H1 (cell line): Measurements from ENCODE around the gene TXLNG. TPM values are rescaled to one million over a fixed set of nuclear protein-coding genes. Genes with fewer than 3 reads are reported as not detected.

Source experiments
- CTCF ChIA-PET: fragments of 300-600 bp; sonication (Branson Sonifier 250); formaldehyde crosslinking; loops from one replicate; lab custom pipeline; 2021; ENCODE audit not compliant: partially characterized antibody; lab: Charles Lee
- POLR2A ChIA-PET: fragments of 300-600 bp; sonication (Branson Sonifier 250); formaldehyde crosslinking; loops from one replicate; lab custom pipeline; 2021; ENCODE audit warnings: inconsistent platforms; ENCODE audit not compliant: partially characterized antibody; lab: Charles Lee
- DNase-seq, 2 experiments: peaks; one replicate each; pipeline versions ENCODE4 v3.0.0 to v3.0.0-alpha.2; 2010 to 2022; ENCODE audit warnings: low spot score in 2 of 2, low read depth in 1 of 2, mixed read lengths in 1 of 2
- FAIRE-seq: peaks from 2 replicates; lab custom pipeline; 2011; peaks lifted over from hg19 to GRCh38; lab: Jason Lieb, UNC
- H2AFZ ChIP-seq: 2 replicates; pipeline ENCODE4 v1.8.1; 2012; ENCODE audit warnings: low read length, inconsistent platforms
- H2AK5ac ChIP-seq: 2 replicates; pipeline ENCODE4 v1.6.1; 2013; ENCODE audit warnings: low read depth, low read length
- H2BK120ac ChIP-seq: replicated peaks from 2 replicates; pipeline ENCODE3; 2013; ENCODE audit warnings: low read depth, low read length, inconsistent platforms
- H2BK12ac ChIP-seq: 2 replicates; pipeline ENCODE4 v1.6.1; 2013; ENCODE audit warnings: low read depth, low read length
- H2BK15ac ChIP-seq: 2 replicates; pipeline ENCODE4 v1.6.1; 2013; ENCODE audit warnings: low read length
- H2BK20ac ChIP-seq: 2 replicates; pipeline ENCODE4 v1.6.1; 2013; ENCODE audit warnings: low read length
- H2BK5ac ChIP-seq: 2 replicates; pipeline ENCODE4 v1.6.1; 2013; ENCODE audit warnings: low read depth, low read length
- H3K14ac ChIP-seq: 2 replicates; pipeline ENCODE4 v1.6.1; 2013; ENCODE audit warnings: inconsistent platforms; ENCODE audit not compliant: insufficient read length
- H3K18ac ChIP-seq: 2 replicates; pipeline ENCODE4 v1.6.1; 2013; ENCODE audit warnings: low read length; ENCODE audit errors: extremely low read depth
- H3K23ac ChIP-seq: 2 replicates; pipeline ENCODE4 v1.6.1; 2013; ENCODE audit warnings: inconsistent platforms; ENCODE audit not compliant: insufficient read length
- H3K23me2 ChIP-seq: 2 replicates; pipeline ENCODE4 v1.6.1; 2013; ENCODE audit warnings: low read depth, low read length
- H3K27ac ChIP-seq: 2 replicates; pipeline ENCODE4 v1.6.1; 2011; ENCODE audit warnings: low read depth, low read length, inconsistent platforms
- H3K27me3 ChIP-seq, 4 experiments: replicated peaks in 1 of 4; 1 replicate in 1 of 4; 2 replicates in 3 of 4; pipeline versions ENCODE4 v1.6.1 to v1.8.1; 2011 to 2013; ENCODE audit warnings: low read length in 3 of 4, mild to moderate bottlenecking in 3 of 4, inconsistent platforms in 2 of 4, mixed read lengths in 2 of 4, moderate library complexity in 1 of 4; ENCODE audit not compliant: control insufficient read depth in 3 of 4, insufficient read depth in 3 of 4; ENCODE audit errors: extremely low read depth in 1 of 4
- H3K36me3 ChIP-seq, 4 experiments: 2 replicates each; pipeline versions ENCODE4 v1.6.1 to v1.8.1; 2011 to 2013; ENCODE audit warnings: mild to moderate bottlenecking in 4 of 4, low read length in 3 of 4, moderate library complexity in 2 of 4, control low read depth in 1 of 4, inconsistent platforms in 1 of 4; ENCODE audit not compliant: insufficient read depth in 4 of 4, control insufficient read depth in 2 of 4
- H3K4ac ChIP-seq: replicated peaks from 2 replicates; pipeline ENCODE3; 2013; ENCODE audit warnings: low read length, low read depth, mixed read lengths, inconsistent platforms; ENCODE audit not compliant: insufficient read length
- H3K4me1 ChIP-seq, 4 experiments: replicated peaks in 1 of 4; 1 replicate in 1 of 4; 2 replicates in 3 of 4; pipeline versions ENCODE4 v1.6.1 to v1.8.1; 2011 to 2013; ENCODE audit warnings: low read length in 3 of 4, inconsistent platforms in 2 of 4, mixed read lengths in 1 of 4; ENCODE audit not compliant: insufficient read depth in 4 of 4, control insufficient read depth in 3 of 4
- H3K4me2 ChIP-seq, 2 experiments: 2 replicates each; pipeline versions ENCODE4 v1.6.1 to v1.8.1; 2011 to 2013; ENCODE audit warnings: low read depth in 2 of 2, low read length in 2 of 2, control low read depth in 1 of 2, inconsistent platforms in 1 of 2, mild to moderate bottlenecking in 1 of 2; ENCODE audit not compliant: insufficient read depth in 1 of 2
- H3K4me3 ChIP-seq, 4 experiments: fragments of 200-600, 300-600 bp in 1 of 4; sonication (generic), shearing (Covaris generic), sonication (Bioruptor Twin) in 1 of 4; 2 replicates each; pipeline versions ENCODE4 v1.5.1 to v1.8.1; 2011 to 2016; ENCODE audit warnings: low read length in 4 of 4, low read depth in 3 of 4, control low read depth in 2 of 4, inconsistent platforms in 2 of 4, mild to moderate bottlenecking in 2 of 4, mixed read lengths in 1 of 4, moderate library complexity in 1 of 4; ENCODE audit not compliant: insufficient read depth in 2 of 4; ENCODE audit errors: extremely low read depth in 1 of 4
- H3K56ac ChIP-seq: replicated peaks from 2 replicates; pipeline ENCODE3; 2013; ENCODE audit warnings: low read depth, mild to moderate bottlenecking, mixed read lengths, low read length, inconsistent platforms; ENCODE audit not compliant: insufficient read length
- H3K79me1 ChIP-seq: 2 replicates; pipeline ENCODE4 v1.6.1; 2013; ENCODE audit warnings: low read depth, low read length, control low read depth
- H3K79me2 ChIP-seq, 2 experiments: 2 replicates each; pipeline versions ENCODE4 v1.6.1 to v1.8.1; 2012 to 2013; ENCODE audit warnings: low read length in 2 of 2, mild to moderate bottlenecking in 2 of 2, inconsistent platforms in 1 of 2; ENCODE audit not compliant: insufficient read depth in 2 of 2, control insufficient read depth in 1 of 2
- H3K9ac ChIP-seq, 4 experiments: replicated peaks in 1 of 4; 1 replicate in 1 of 4; 2 replicates in 3 of 4; pipeline versions ENCODE4 v1.6.1 to v1.8.1; 2011 to 2013; ENCODE audit warnings: low read depth in 3 of 4, low read length in 3 of 4, control low read depth in 2 of 4, mild to moderate bottlenecking in 2 of 4, moderate library complexity in 2 of 4, inconsistent platforms in 1 of 4; ENCODE audit errors: extremely low read depth in 1 of 4
- H3K9me3 ChIP-seq, 2 experiments: 2 replicates each; pipeline versions ENCODE4 v1.6.1 to v1.8.1; 2012 to 2013; ENCODE audit warnings: mild to moderate bottlenecking in 2 of 2, moderate library complexity in 2 of 2, control low read depth in 1 of 2, inconsistent platforms in 1 of 2, low read depth in 1 of 2, low read length in 1 of 2, mixed read lengths in 1 of 2; ENCODE audit not compliant: insufficient read depth in 2 of 2
- H4K20me1 ChIP-seq, 2 experiments: replicated peaks in 1 of 2; 2 replicates each; pipeline versions ENCODE3 to v1.8.1; 2011 to 2013; ENCODE audit warnings: inconsistent platforms in 2 of 2, low read length in 2 of 2, mild to moderate bottlenecking in 1 of 2; ENCODE audit not compliant: insufficient read depth in 2 of 2, control insufficient read depth in 1 of 2
- H4K5ac ChIP-seq: 2 replicates; pipeline ENCODE4 v1.6.1; 2013; ENCODE audit warnings: low read length, low read depth, mixed read lengths, inconsistent platforms; ENCODE audit not compliant: insufficient read length
- H4K8ac ChIP-seq: 2 replicates; pipeline ENCODE4 v1.8.0; 2013; ENCODE audit warnings: mild to moderate bottlenecking, moderate library complexity, low read length, inconsistent platforms; ENCODE audit not compliant: insufficient read depth; ENCODE audit errors: extremely low read depth
- H4K91ac ChIP-seq: replicated peaks from 2 replicates; pipeline ENCODE3; 2013; ENCODE audit warnings: low read length, mixed read lengths, inconsistent platforms; ENCODE audit not compliant: insufficient read length
- EP300 ChIP-seq, 2 experiments: IDR thresholded peaks; 1 replicate in 1 of 2; 2 replicates in 1 of 2; pipeline ENCODE4 v1.6.1; 2011 to 2012; ENCODE audit warnings: low read depth in 2 of 2, low read length in 2 of 2, mild to moderate bottlenecking in 2 of 2, borderline replicate concordance in 1 of 2, inconsistent platforms in 1 of 2, moderate library complexity in 1 of 2
- FOSL1 ChIP-seq: IDR thresholded peaks from 2 replicates; pipeline ENCODE4 v1.6.1; 2011; ENCODE audit warnings: mild to moderate bottlenecking, low read depth, low read length, moderate library complexity; ENCODE audit not compliant: insufficient read depth
- GTF2F1 ChIP-seq: IDR thresholded peaks from 2 replicates; pipeline ENCODE4 v1.6.1; 2012; ENCODE audit warnings: low read depth, low read length, improper control_type of control experiment, borderline replicate concordance
- KDM1A ChIP-seq: fragments of 200-600, 300-600 bp; sonication (generic); IDR thresholded peaks from 2 replicates; pipeline ENCODE4 v1.7.1; 2016; ENCODE audit warnings: mild to moderate bottlenecking, low read length, borderline replicate concordance
- PHF8 ChIP-seq: fragments of 200-600 bp; sonication (generic); conservative IDR thresholded peaks from 2 replicates; pipeline ENCODE4 v1.7.1; 2012; ENCODE audit warnings: low read depth, mild to moderate bottlenecking, inconsistent platforms, low read length, moderate library complexity
- RXRA ChIP-seq: IDR thresholded peaks from 2 replicates; pipeline ENCODE4 v1.6.1; 2011; ENCODE audit warnings: low read depth, mild to moderate bottlenecking, low read length, moderate library complexity; ENCODE audit not compliant: insufficient read depth
- SIRT6 ChIP-seq: IDR thresholded peaks from one replicate; pipeline ENCODE4 v1.7.1; 2012; ENCODE audit warnings: low read length, inconsistent platforms
- SIX5 ChIP-seq: IDR thresholded peaks from 2 replicates; pipeline ENCODE4 v1.6.1; 2011; ENCODE audit warnings: mild to moderate bottlenecking, low read depth, low read length
- TCF12 ChIP-seq: IDR thresholded peaks from 2 replicates; pipeline ENCODE4 v1.6.1; 2011; ENCODE audit warnings: low read depth, mild to moderate bottlenecking, low read length
- WGBS, 2 experiments: shearing (Covaris generic) in 1 of 2; methylation state at CpG; one replicate each; pipeline versions ENCODE4 v1.1.6 to v1.1.7; 2013 to 2015; ENCODE audit warnings: low lambda C conversion rate in 2 of 2, mixed read lengths in 2 of 2, inconsistent platforms in 1 of 2, low coverage in 1 of 2, missing lambda C conversion rate in 1 of 2; ENCODE audit not compliant: insufficient replicate concordance in 2 of 2, insufficient coverage in 1 of 2, insufficient read length in 1 of 2; ENCODE audit errors: extremely low coverage in 1 of 2, missing lambda C conversion rate in 1 of 2; 5-methylcytosine and 5-hydroxymethylcytosine counted together
- polyA plus RNA-seq, 7 experiments: library from polyadenylated mRNA; depleted of rRNA in 3 of 7; stranded (reverse) in 5 of 7; unstranded in 2 of 7; fragments of >200 nt in 5 of 7; fragments of 200-250 nt in 2 of 7; gene quantifications; 1 replicate in 5 of 7; 2 replicates in 1 of 7; 4 replicates in 1 of 7; pipeline versions ENCODE4 v1.2.1 to v1.2.3, GENCODE V29; 2011 to 2013; ENCODE audit warnings: missing spikeins in 2 of 7, mixed read lengths in 2 of 7
- total RNA-seq: library from RNA; stranded (reverse); fragmentation: NEBNext Ultra II Directional; extraction: Animal tissue kit (Norgen Biotek cat#: 25700); gene quantifications from 2 replicates; pipeline ENCODE4 v1.2.1, GENCODE V29; 2021
- TF ChIP-seq, protein P1 (sequence below): IDR thresholded peaks from 2 replicates; pipeline ENCODE4 v1.6.1; 2012; ENCODE audit warnings: inconsistent platforms
- TF ChIP-seq, protein P2 (sequence below), 3 experiments: IDR thresholded peaks; 1 replicate in 2 of 3; 2 replicates in 1 of 3; pipeline versions ENCODE4 v1.5.1 to v1.6.1; 2011; ENCODE audit warnings: low read length in 3 of 3, mild to moderate bottlenecking in 3 of 3, inconsistent platforms in 2 of 3, low read depth in 1 of 3, moderate library complexity in 1 of 3; ENCODE audit not compliant: insufficient read depth in 1 of 3; ENCODE audit errors: control extremely low read depth in 1 of 3

Gene TXLNG
- total and polyA plus RNA-seq, 2 of the 8 experiments (the other 6 are each of a cell fraction or from before 2014, with no cell fraction given): 32.9 to 42.9 TPM

DNA sequence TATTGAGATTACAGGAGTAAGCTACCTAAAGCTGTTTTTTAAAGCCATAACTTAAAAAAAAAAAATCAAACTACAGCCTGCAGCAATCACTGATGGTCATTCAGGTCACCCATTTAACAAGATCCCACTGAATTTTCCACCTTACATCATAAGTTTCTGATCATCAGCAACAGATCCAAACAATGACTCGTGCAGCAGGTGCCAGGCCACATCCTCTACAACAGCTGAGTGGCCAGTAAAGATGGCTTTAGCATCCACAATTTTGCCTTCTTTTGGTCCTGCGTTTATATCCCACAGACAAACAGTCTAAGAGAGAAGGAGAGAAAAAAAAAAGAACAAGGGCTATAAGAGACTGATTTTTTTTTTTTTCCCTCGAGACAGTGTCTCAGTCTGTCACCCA, 67.3 kb downstream of the TXLNG start:
- 91% methylated on average over 2 of the region's 3 CpGs; no CpG with 5 or more reads in 1 of the 2 experiments for WGBS, 2 experiments
- CTCF ChIA-PET: interaction anchor here (1.6 kb wide), 1 partner anchor 16 kb away, joined by 4 read pairs; no protein-coding TSS in a partner anchor

More for the DNA sequence above, 67.3 kb downstream of the TXLNG start:
- DNase-seq: no peak
- no peak overlapping the region for H3K18ac ChIP-seq
- H3K14ac ChIP-seq: no peak overlapping the region
- FAIRE-seq: no peak
- H3K36me3 ChIP-seq: peaks cover 3 to 71% (median 37%) of the 10 kb centered on the region in 4 experiments; a peak in 7 of 8 replicates
- no peak for TF ChIP-seq KDM1A
- TF ChIP-seq RXRA: no peak
- no peak for TF ChIP-seq SIX5
- TF ChIP-seq, protein P1, sequence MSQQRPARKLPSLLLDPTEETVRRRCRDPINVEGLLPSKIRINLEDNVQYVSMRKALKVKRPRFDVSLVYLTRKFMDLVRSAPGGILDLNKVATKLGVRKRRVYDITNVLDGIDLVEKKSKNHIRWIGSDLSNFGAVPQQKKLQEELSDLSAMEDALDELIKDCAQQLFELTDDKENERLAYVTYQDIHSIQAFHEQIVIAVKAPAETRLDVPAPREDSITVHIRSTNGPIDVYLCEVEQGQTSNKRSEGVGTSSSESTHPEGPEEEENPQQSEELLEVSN: no peak
- no peak for TF ChIP-seq TCF12
- TF ChIP-seq, protein P2, sequence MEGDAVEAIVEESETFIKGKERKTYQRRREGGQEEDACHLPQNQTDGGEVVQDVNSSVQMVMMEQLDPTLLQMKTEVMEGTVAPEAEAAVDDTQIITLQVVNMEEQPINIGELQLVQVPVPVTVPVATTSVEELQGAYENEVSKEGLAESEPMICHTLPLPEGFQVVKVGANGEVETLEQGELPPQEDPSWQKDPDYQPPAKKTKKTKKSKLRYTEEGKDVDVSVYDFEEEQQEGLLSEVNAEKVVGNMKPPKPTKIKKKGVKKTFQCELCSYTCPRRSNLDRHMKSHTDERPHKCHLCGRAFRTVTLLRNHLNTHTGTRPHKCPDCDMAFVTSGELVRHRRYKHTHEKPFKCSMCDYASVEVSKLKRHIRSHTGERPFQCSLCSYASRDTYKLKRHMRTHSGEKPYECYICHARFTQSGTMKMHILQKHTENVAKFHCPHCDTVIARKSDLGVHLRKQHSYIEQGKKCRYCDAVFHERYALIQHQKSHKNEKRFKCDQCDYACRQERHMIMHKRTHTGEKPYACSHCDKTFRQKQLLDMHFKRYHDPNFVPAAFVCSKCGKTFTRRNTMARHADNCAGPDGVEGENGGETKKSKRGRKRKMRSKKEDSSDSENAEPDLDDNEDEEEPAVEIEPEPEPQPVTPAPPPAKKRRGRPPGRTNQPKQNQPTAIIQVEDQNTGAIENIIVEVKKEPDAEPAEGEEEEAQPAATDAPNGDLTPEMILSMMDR (IDR thresholded peaks at IDR 0.05; ENCODE audit: control extremely low read depth in 1 of 3, insufficient read depth in 1 of 3, low read depth in 1 of 3, low read length in 3 of 3): no peak
- no peak for TF ChIP-seq GTF2F1
- no peak for TF ChIP-seq PHF8
- TF ChIP-seq EP300 (IDR thresholded peaks at IDR 0.05; ENCODE audit: borderline replicate concordance in 1 of 2, low read depth in 2 of 2, low read length in 2 of 2): no peak
- TF ChIP-seq FOSL1: no peak
- TF ChIP-seq SIRT6: no peak
- TF ChIP-seq, all 59 proteins: peak for 0
- Histone ChIP-seq H3K4ac (no peak overlapping the region), H2BK120ac (no peak overlapping the region), H3K23me2 (no peaks in the 10 kb centered on the region), H3K27ac (no peak overlapping the region), H2BK12ac (no peak overlapping the region), H3K9me3 (no peaks in the 10 kb centered on the region), H3K23ac (no peak overlapping the region), H2AFZ (no peak overlapping the region), H2AK5ac (no peak overlapping the region), H4K5ac (no peak overlapping the region), H3K27me3 (no peaks in the 10 kb centered on the region), H3K56ac (no peak overlapping the region), H4K8ac (no peak overlapping the region), H4K20me1 (peaks cover 0 to 5% of the 10 kb centered on the region in 2 experiments), H3K4me2 (no peak overlapping the region), H2BK5ac (no peak overlapping the region), H3K4me1 (no peaks in the 10 kb centered on the region), H3K4me3 (no peak overlapping the region), H3K79me1 (no peaks in the 10 kb centered on the region), H2BK20ac (no peak overlapping the region), H3K9ac (no peak overlapping the region), H4K91ac (no peak overlapping the region), H3K79me2 (peaks cover 0 to 25% of the 10 kb centered on the region in 2 experiments; a peak in 2 of 4 replicates), H2BK15ac (no peak overlapping the region)
- POLR2A ChIA-PET: no interaction called here
